Pancreas (tissue), 10 donors: ENCODE measurements around the gene MRPL48. TPM values are rescaled to one million over a fixed set of nuclear protein-coding genes. Genes with fewer than 3 reads are reported as not detected.

ENCODE experiments used
- ATAC-seq, 4 donors: fragments of 200-7000 bp; cut with Tn5 transposase; one replicate each; pipeline versions ENCODE4 v1.8.0 to v1.9.1; 2020; ENCODE audit warnings: mild to moderate bottlenecking in 4 of 4, moderate library complexity in 4 of 4
- DNase-seq, 6 donors: peaks; one replicate each; pipeline ENCODE4 v3.0.0-alpha.2; 2020
- FAIRE-seq: peaks from 2 replicates; lab custom pipeline; 2012; peaks lifted over from hg19 to GRCh38; lab: Jason Lieb, UNC
- H3K27ac ChIP-seq, 4 donors: fragments of 200-600 bp; sonication (generic); 1 replicate in 3 of 4; 2 replicates in 1 of 4; pipeline versions ENCODE4 v1.5.0 to v1.8.0; 2020
- H3K27me3 ChIP-seq, 4 donors: fragments of 200-600 bp; one replicate each; pipeline ENCODE4 v1.8.0; 2021
- H3K36me3 ChIP-seq, 3 donors: fragments of 200-600 bp; sonication (generic) in 1 of 3; one replicate each; pipeline versions ENCODE4 v1.5.0 to v1.8.0; 2020 to 2021
- H3K4me1 ChIP-seq, 3 donors: fragments of 200-600 bp; one replicate each; pipeline ENCODE4 v1.8.0; 2021
- H3K4me3 ChIP-seq, 4 donors: fragments of 200-600 bp; sonication (generic) in 2 of 4; one replicate each; pipeline versions ENCODE4 v1.5.0 to v1.8.0; 2020 to 2021
- H3K9me3 ChIP-seq, 4 donors: fragments of 200-600 bp; one replicate each; pipeline ENCODE4 v1.8.0; 2021
- WGBS, 2 donors: extraction: QIAGEN DNeasy Blood & Tissue Kit; methylation state at CpG; one replicate each; pipeline ENCODE4 v1.1.7; 2013; 5-methylcytosine and 5-hydroxymethylcytosine counted together
- intact Hi-C, 3 donors: fragments of 100-400 bp; cut with DNase I; formaldehyde crosslinking; loops; one replicate each; pipeline versions ENCODE4 v1.11.1 to v1.14.2; 2022
- polyA plus RNA-seq, 2 donors: library from polyadenylated mRNA; stranded (reverse); fragments of 200-250 nt; gene quantifications; one replicate each; pipeline ENCODE4 v1.2.3, GENCODE V29; 2013
- total RNA-seq, 6 donors: library from RNA; stranded (reverse); fragmentation: NEBNext Ultra II Directional in 4 of 6; extraction: Animal tissue kit (Norgen Biotek cat#: 25700) in 4 of 6; gene quantifications; one replicate each; pipeline versions ENCODE4 v1.2.1 to v1.2.4, GENCODE V29; 2021 to 2023
- TF ChIP-seq, protein P1 (sequence below), 4 donors: fragments of 200-600 bp; sonication (generic) in 3 of 4; IDR thresholded peaks; one replicate each; pipeline versions ENCODE4 v1.5.0 to v1.8.0; 2021; ENCODE audit warnings: antibody characterized with exemption in 4 of 4
- donor health status: healthy with polysubstance abuse.
- donor health status: DM: no; HTN: no; CAD: no; lungs with moderate emphysema.
- donor health status: DM: no; HTN: no; CAD: no.
- donor health status: control.
- donor health status: control.
- donor health status: Bipolar disorder and iron deficiency.
- donor health status: DM: yes; HTN: yes; CAD: no.
- donor health status: DM: no; HTN: no; CAD: no.
- donor health status: DM: no; HTN: no; CAD: no.
- donor health status: DM: yes; HTN: yes; CAD: no.

The MRPL48 gene
- total and polyA plus RNA-seq, 8 donors = 11.8 to 22.5 (median 17.5) TPM

- DNase-seq (no peak), ATAC-seq (no peak), FAIRE-seq (no peak)
- Histone ChIP-seq H3K27ac (peak overlapping the region in 2 of 4 donors; percentile 80 to 89), H3K4me3 (no peak overlapping the region), H3K4me1 (peaks cover 3 to 7% (median 5%) of the 10 kb centered on the region in 3 donors), H3K27me3 (no peaks in the 10 kb centered on the region), H3K9me3 (no peaks in the 10 kb centered on the region), H3K36me3 (no peaks in the 10 kb centered on the region)
- TF ChIP-seq, protein P1, sequence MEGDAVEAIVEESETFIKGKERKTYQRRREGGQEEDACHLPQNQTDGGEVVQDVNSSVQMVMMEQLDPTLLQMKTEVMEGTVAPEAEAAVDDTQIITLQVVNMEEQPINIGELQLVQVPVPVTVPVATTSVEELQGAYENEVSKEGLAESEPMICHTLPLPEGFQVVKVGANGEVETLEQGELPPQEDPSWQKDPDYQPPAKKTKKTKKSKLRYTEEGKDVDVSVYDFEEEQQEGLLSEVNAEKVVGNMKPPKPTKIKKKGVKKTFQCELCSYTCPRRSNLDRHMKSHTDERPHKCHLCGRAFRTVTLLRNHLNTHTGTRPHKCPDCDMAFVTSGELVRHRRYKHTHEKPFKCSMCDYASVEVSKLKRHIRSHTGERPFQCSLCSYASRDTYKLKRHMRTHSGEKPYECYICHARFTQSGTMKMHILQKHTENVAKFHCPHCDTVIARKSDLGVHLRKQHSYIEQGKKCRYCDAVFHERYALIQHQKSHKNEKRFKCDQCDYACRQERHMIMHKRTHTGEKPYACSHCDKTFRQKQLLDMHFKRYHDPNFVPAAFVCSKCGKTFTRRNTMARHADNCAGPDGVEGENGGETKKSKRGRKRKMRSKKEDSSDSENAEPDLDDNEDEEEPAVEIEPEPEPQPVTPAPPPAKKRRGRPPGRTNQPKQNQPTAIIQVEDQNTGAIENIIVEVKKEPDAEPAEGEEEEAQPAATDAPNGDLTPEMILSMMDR (IDR thresholded peaks at IDR 0.05) = no peak
- intact Hi-C loops = no loop called here
- WGBS, 2 donors = 33 to 38% methylated on average over 5 of the region's 5 CpGs
These were observed 1.6 kb downstream of the MRPL48 start for GRCh38 chr11:73789279-73789670.

- intact Hi-C loops = no loop called here
- FAIRE-seq (no peak), DNase-seq (no peak), ATAC-seq (no peak)
- H3K4me3 ChIP-seq = no peak overlapping the region
- no peaks in the 10 kb centered on the region for H3K9me3 ChIP-seq
- H3K27ac ChIP-seq = no peak overlapping the region
- no peaks in the 10 kb centered on the region for H3K27me3 ChIP-seq
- TF ChIP-seq, protein P1 (IDR thresholded peaks at IDR 0.05) = no peak
- no peaks in the 10 kb centered on the region for H3K36me3 ChIP-seq
- H3K4me1 ChIP-seq = peaks cover 3 to 7% (median 5%) of the 10 kb centered on the region in 3 donors
These were observed 4.9 kb downstream of the MRPL48 start for GRCh38 chr11:73792584-73792983.

- ATAC-seq (peak in 3 of 4 donors; percentile 22 to 41 (median 41)), FAIRE-seq (no peak)
- TF ChIP-seq, protein P1 (IDR thresholded peaks at IDR 0.05) = no peak
These were observed 8.4 kb downstream of the MRPL48 start for GRCh38 chr11:73795925-73796632.

DNA sequence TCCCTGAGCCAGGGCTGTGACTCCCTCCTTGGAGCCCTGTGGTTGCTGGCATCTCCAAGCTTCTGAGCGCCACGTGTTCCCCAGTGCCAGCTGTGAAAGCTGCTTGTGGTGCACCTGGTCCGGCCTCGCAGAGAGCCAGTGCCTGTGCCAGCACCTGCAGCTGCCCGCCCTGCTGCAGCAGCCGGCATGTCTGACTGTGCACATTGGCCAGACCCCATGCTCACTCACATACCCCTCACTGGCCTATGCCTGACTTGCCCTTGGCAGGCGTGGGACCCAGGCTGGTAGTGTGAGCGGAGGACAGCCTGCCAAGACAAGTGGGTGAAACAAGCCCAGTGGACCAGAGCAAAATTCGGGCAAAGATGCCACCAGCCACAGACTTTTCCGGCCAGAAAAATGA lies 9.8 kb downstream of the MRPL48 start:
- Histone ChIP-seq H3K4me3 (no peak overlapping the region), H3K9me3 (no peaks in the 10 kb centered on the region), H3K27ac (peak overlapping the region in 1 of 4 donors; percentile 28), H3K36me3 (no peaks in the 10 kb centered on the region), H3K27me3 (no peaks in the 10 kb centered on the region), H3K4me1 (no peaks in the 10 kb centered on the region)
- FAIRE-seq (no peak), ATAC-seq (peak; percentile 81 to 98 (median 95)), DNase-seq (peak; percentile 64 to 94 (median 84))
- intact Hi-C loops = no loop called here
- TF ChIP-seq, protein P1 (IDR thresholded peaks at IDR 0.05) = no peak
- WGBS, 2 donors = 38 to 66% methylated on average over 10 of the region's 10 CpGs

More at GRCh38 chr11:73795925-73796632, 8.4 kb downstream of the MRPL48 start:
- no peaks in the 10 kb centered on the region for H3K9me3 ChIP-seq
- no peaks in the 10 kb centered on the region for H3K36me3 ChIP-seq
- no peak overlapping the region for H3K27ac ChIP-seq
- WGBS, 2 donors = 87% methylated on average over 19 of the region's 19 CpGs
- H3K27me3 ChIP-seq = no peaks in the 10 kb centered on the region
- no peaks in the 10 kb centered on the region for H3K4me1 ChIP-seq
- intact Hi-C loops = no loop called here
- H3K4me3 ChIP-seq = no peak overlapping the region
- peak in 3 of 6 donors; percentile 42 to 76 (median 48) for DNase-seq

GRCh38 chr11:73800276-73800806 lies 12.7 kb downstream of the MRPL48 start:
- no peak for ATAC-seq
- no peak for FAIRE-seq
- WGBS, 2 donors = 81 to 92% methylated on average over 4 of the region's 4 CpGs

More at GRCh38 chr11:73800276-73800806, 12.7 kb downstream of the MRPL48 start:
- no peak overlapping the region for H3K4me3 ChIP-seq
- intact Hi-C loops = no loop called here
- no peak for DNase-seq
- H3K27ac ChIP-seq = no peak overlapping the region
- H3K27me3 ChIP-seq = no peaks in the 10 kb centered on the region
- H3K9me3 ChIP-seq = no peaks in the 10 kb centered on the region
- TF ChIP-seq, protein P1 (IDR thresholded peaks at IDR 0.05) = no peak
- no peaks in the 10 kb centered on the region for H3K4me1 ChIP-seq
- H3K36me3 ChIP-seq = no peaks in the 10 kb centered on the region
